Measurements from ENCODE around the gene KLRC3.
"Not testable (repeated sequence)": the region's sequence is repeated elsewhere in the genome, so short reads cannot be mapped to it uniquely, and the experiment has no call there.

- not testable (repeated sequence) for TF ChIP-seq EZH2 (IDR thresholded peaks at IDR 0.05); POLR2AphosphoS5 (IDR thresholded peaks at IDR 0.05; ENCODE audit: borderline replicate concordance, low read depth, low read length); FOXP2 (optimal IDR thresholded peaks at IDR 0.05; ENCODE audit: control extremely low read depth, extremely low read length, insufficient read depth)
Observed at GRCh38 chr12:10424260-10424899, 4.0 kb upstream of the KLRC3 start.

Measured in SK-N-MC (cell line).